ENCODE measurements around the gene FLNA.

DNA sequence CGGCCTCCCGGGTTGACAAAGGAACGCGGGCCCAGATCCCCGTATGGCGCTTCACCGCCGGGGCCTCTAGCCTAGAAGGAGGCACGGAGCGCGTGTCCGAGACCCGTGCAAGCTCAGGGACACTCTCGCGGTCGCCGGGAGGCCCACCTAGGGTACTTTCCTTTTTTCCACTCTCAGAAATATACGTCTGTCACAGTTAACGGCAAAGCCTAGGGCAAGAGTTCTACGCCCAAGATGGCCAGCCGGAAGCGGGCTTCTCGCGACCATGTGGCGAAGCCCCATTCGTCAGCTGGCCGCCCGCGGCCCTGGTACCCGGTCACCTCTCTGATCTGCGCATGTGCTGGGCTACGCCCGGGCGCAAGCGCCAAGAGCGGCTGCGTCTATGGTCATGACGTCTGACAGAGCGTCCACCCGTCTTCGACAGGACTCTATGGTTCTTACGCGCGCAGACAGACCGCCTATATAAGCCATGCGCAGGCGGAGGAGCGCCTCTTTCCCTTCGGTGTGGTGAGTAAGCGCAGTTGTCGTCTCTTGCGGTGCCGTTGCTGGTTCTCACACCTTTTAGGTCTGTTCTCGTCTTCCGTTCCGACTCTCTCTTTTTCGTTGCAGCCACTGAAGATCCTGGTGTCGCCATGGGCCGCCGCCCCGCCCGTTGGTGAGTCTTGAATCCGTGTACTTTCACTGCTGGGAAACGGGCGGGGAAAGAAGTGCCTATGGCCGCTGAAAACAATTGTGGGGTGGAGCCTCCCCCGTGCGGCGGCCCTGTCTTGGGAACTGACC is 23.6 kb upstream of the FLNA start, which contains the start of gene RPL10:
- TF ChIP-seq CTCF (IDR thresholded peaks at IDR 0.05; ENCODE audit: poor library complexity) (no peak), EZH2 (IDR thresholded peaks at IDR 0.05; ENCODE audit: borderline replicate concordance) (no peak)

All from hepatocyte (in vitro differentiated cells).